Measurements from ENCODE around the gene MAPK9. TPM values are rescaled to one million over a fixed set of nuclear protein-coding genes. Genes with fewer than 3 reads are reported as not detected.

Gene MAPK9
- total and polyA plus RNA-seq, 9 of the 15 experiments (the other 6 are each of a cell fraction or from before 2014, with no cell fraction given): 4.8 to 58.0 (median 29.9) TPM

GRCh38 chr5:180208435-180209081, 83.3 kb downstream of the MAPK9 start (continued):
- TF ChIP-seq ZNF407 (IDR thresholded peaks at IDR 0.05; ENCODE audit: low read depth): no peak
- TF ChIP-seq JUND (IDR thresholded peaks at IDR 0.05; ENCODE audit: borderline replicate concordance, low read depth, low read length): no peak
- TF ChIP-seq JUND (tag; IDR thresholded peaks at IDR 0.05; ENCODE audit: borderline replicate concordance, low read depth, low read length): no peak
- no peak for TF ChIP-seq JUNB (CRISPR knock-in tag; conservative IDR thresholded peaks at IDR 0.05)
- no peak for TF ChIP-seq PHB (CRISPR knock-in tag; IDR thresholded peaks at IDR 0.05)
- TF ChIP-seq FOXM1 (IDR thresholded peaks at IDR 0.05; ENCODE audit: low read depth): no peak
- TF ChIP-seq FOXM1 (CRISPR knock-in tag; IDR thresholded peaks at IDR 0.05; ENCODE audit: low read depth): no peak
- no peak for TF ChIP-seq HDAC3 (IDR thresholded peaks at IDR 0.05; ENCODE audit: borderline replicate concordance, partially characterized antibody)
- TF ChIP-seq ZBTB43 (CRISPR knock-in tag; IDR thresholded peaks at IDR 0.05): no peak
- no peak for TF ChIP-seq ZNF431 (CRISPR knock-in tag; IDR thresholded peaks at IDR 0.05)
- no peak for TF ChIP-seq CHAMP1 (IDR thresholded peaks at IDR 0.05)
- no peak for TF ChIP-seq POLR3G (IDR thresholded peaks at IDR 0.05; ENCODE audit: extremely low read depth, insufficient read length, insufficient replicate concordance)
- peak; percentile 18; the same call in 1 of the 2 replicates for TF ChIP-seq HNRNPL (IDR thresholded peaks at IDR 0.05; ENCODE audit: low read depth, low read length)
- no peak for TF ChIP-seq MNT (conservative IDR thresholded peaks at IDR 0.05)
- TF ChIP-seq HDAC2 (IDR thresholded peaks at IDR 0.05): peak; percentile 58; the same call in 1 of the 2 replicates

Data from K562 (cell line).